Pancreas (tissue), 10 donors: ENCODE data around the gene SETD1A. TPM values are rescaled to one million over a fixed set of nuclear protein-coding genes. Genes with fewer than 3 reads are reported as not detected.

Experiments used
- ATAC-seq, 4 donors: fragments of 200-7000 bp; cut with Tn5 transposase; one replicate each; pipeline versions ENCODE4 v1.8.0 to v1.9.1; 2020; ENCODE audit warnings: mild to moderate bottlenecking in 4 of 4, moderate library complexity in 4 of 4
- DNase-seq, 6 donors: peaks; one replicate each; pipeline ENCODE4 v3.0.0-alpha.2; 2020
- FAIRE-seq: peaks from 2 replicates; lab custom pipeline; 2012; peaks lifted over from hg19 to GRCh38; lab: Jason Lieb, UNC
- H3K27ac ChIP-seq, 4 donors: fragments of 200-600 bp; sonication (generic); 1 replicate in 3 of 4; 2 replicates in 1 of 4; pipeline versions ENCODE4 v1.5.0 to v1.8.0; 2020
- H3K27me3 ChIP-seq, 4 donors: fragments of 200-600 bp; one replicate each; pipeline ENCODE4 v1.8.0; 2021
- H3K36me3 ChIP-seq, 3 donors: fragments of 200-600 bp; sonication (generic) in 1 of 3; one replicate each; pipeline versions ENCODE4 v1.5.0 to v1.8.0; 2020 to 2021
- H3K4me1 ChIP-seq, 3 donors: fragments of 200-600 bp; one replicate each; pipeline ENCODE4 v1.8.0; 2021
- H3K4me3 ChIP-seq, 4 donors: fragments of 200-600 bp; sonication (generic) in 2 of 4; one replicate each; pipeline versions ENCODE4 v1.5.0 to v1.8.0; 2020 to 2021
- H3K9me3 ChIP-seq, 4 donors: fragments of 200-600 bp; one replicate each; pipeline ENCODE4 v1.8.0; 2021
- CTCF ChIP-seq, 4 donors: fragments of 200-600 bp; sonication (generic) in 3 of 4; IDR thresholded peaks; one replicate each; pipeline versions ENCODE4 v1.5.0 to v1.8.0; 2021; ENCODE audit warnings: antibody characterized with exemption in 4 of 4
- WGBS, 2 donors: extraction: QIAGEN DNeasy Blood & Tissue Kit; methylation state at CpG; one replicate each; pipeline ENCODE4 v1.1.7; 2013; 5-methylcytosine and 5-hydroxymethylcytosine counted together
- intact Hi-C, 3 donors: fragments of 100-400 bp; cut with DNase I; formaldehyde crosslinking; loops; one replicate each; pipeline versions ENCODE4 v1.11.1 to v1.14.2; 2022
- polyA plus RNA-seq, 2 donors: library from polyadenylated mRNA; stranded (reverse); fragments of 200-250 nt; gene quantifications; one replicate each; pipeline ENCODE4 v1.2.3, GENCODE V29; 2013
- total RNA-seq, 6 donors: library from RNA; stranded (reverse); fragmentation: NEBNext Ultra II Directional in 4 of 6; extraction: Animal tissue kit (Norgen Biotek cat#: 25700) in 4 of 6; gene quantifications; one replicate each; pipeline versions ENCODE4 v1.2.1 to v1.2.4, GENCODE V29; 2021 to 2023
- donor health status: healthy with polysubstance abuse.
- donor health status: DM: no; HTN: no; CAD: no; lungs with moderate emphysema.
- donor health status: DM: no; HTN: no; CAD: no.
- donor health status: control.
- donor health status: control.
- donor health status: Bipolar disorder and iron deficiency.
- donor health status: DM: yes; HTN: yes; CAD: no.
- donor health status: DM: no; HTN: no; CAD: no.
- donor health status: DM: no; HTN: no; CAD: no.
- donor health status: DM: yes; HTN: yes; CAD: no.

Gene SETD1A
- total and polyA plus RNA-seq, 8 donors, result 6.5 to 17.9 (median 8.5) TPM

GRCh38 chr16:31007684-31008083 lies 50.1 kb downstream of the SETD1A start:
- no peak for ATAC-seq
- no peak for TF ChIP-seq CTCF (IDR thresholded peaks at IDR 0.05)
- intact Hi-C loops, result no loop called here
- no peak for FAIRE-seq
- no peaks in the 10 kb centered on the region for H3K4me1 ChIP-seq
- H3K36me3 ChIP-seq, result no peaks in the 10 kb centered on the region
- H3K27ac ChIP-seq, result no peak overlapping the region
- no peaks in the 10 kb centered on the region for H3K27me3 ChIP-seq
- no peak for DNase-seq
- H3K4me3 ChIP-seq, result no peak overlapping the region
- 39 to 52% methylated on average over 6 of the region's 6 CpGs for WGBS, 2 donors
- H3K9me3 ChIP-seq, result no peaks in the 10 kb centered on the region

- ATAC-seq, result no peak
- Histone ChIP-seq H3K9me3 (no peaks in the 10 kb centered on the region), H3K27me3 (no peaks in the 10 kb centered on the region), H3K4me3 (no peak overlapping the region), H3K4me1 (no peaks in the 10 kb centered on the region), H3K36me3 (no peaks in the 10 kb centered on the region), H3K27ac (no peak overlapping the region)
- TF ChIP-seq CTCF (IDR thresholded peaks at IDR 0.05), result no peak
- WGBS, 2 donors, result 47 to 49% methylated on average over 6 of the region's 6 CpGs
- intact Hi-C loops, result no loop called here
- no peak for FAIRE-seq
- DNase-seq, result no peak
These were observed 50.6 kb downstream of the SETD1A start for GRCh38 chr16:31008149-31008548.

GRCh38 chr16:31008551-31008950 lies 51.0 kb downstream of the SETD1A start:
- Histone ChIP-seq H3K27me3 (no peaks in the 10 kb centered on the region), H3K9me3 (no peaks in the 10 kb centered on the region), H3K4me3 (no peak overlapping the region), H3K27ac (no peak overlapping the region), H3K4me1 (no peaks in the 10 kb centered on the region), H3K36me3 (no peaks in the 10 kb centered on the region)
- 56 to 73% methylated on average over 5 of the region's 5 CpGs for WGBS, 2 donors
- no peak for DNase-seq
- intact Hi-C loops, result no loop called here
- ATAC-seq, result no peak
- no peak for FAIRE-seq
- no peak for TF ChIP-seq CTCF (IDR thresholded peaks at IDR 0.05)

GRCh38 chr16:31009120-31009519 lies 51.6 kb downstream of the SETD1A start:
- FAIRE-seq, result no peak
- Histone ChIP-seq H3K27me3 (no peaks in the 10 kb centered on the region), H3K36me3 (no peaks in the 10 kb centered on the region), H3K9me3 (no peaks in the 10 kb centered on the region), H3K27ac (no peak overlapping the region), H3K4me1 (no peaks in the 10 kb centered on the region), H3K4me3 (no peak overlapping the region)
- 78 to 83% methylated on average over 7 of the region's 7 CpGs for WGBS, 2 donors
- DNase-seq, result no peak
- no peak for ATAC-seq
- no peak for TF ChIP-seq CTCF (IDR thresholded peaks at IDR 0.05)
- intact Hi-C loops, result no loop called here

- H3K4me3 ChIP-seq, result no peak overlapping the region
- intact Hi-C loops, result no loop called here
- no peak for DNase-seq
- no peak for ATAC-seq
- no peaks in the 10 kb centered on the region for H3K4me1 ChIP-seq
- no peak for TF ChIP-seq CTCF (IDR thresholded peaks at IDR 0.05)
- H3K36me3 ChIP-seq, result no peaks in the 10 kb centered on the region
- H3K27me3 ChIP-seq, result no peaks in the 10 kb centered on the region
- no peaks in the 10 kb centered on the region for H3K9me3 ChIP-seq
- H3K27ac ChIP-seq, result no peak overlapping the region
- no peak for FAIRE-seq
- WGBS, 2 donors, result 16 to 17% methylated on average over 33 to 36 of the region's 36 CpGs
These were observed 52.5 kb downstream of the SETD1A start for GRCh38 chr16:31009894-31010584.
